ENCODE results near the gene ENPP3.
"Not testable (repeated sequence)": the region's sequence is repeated elsewhere in the genome, so short reads cannot be mapped to it uniquely, and the experiment has no call there.

DNA sequence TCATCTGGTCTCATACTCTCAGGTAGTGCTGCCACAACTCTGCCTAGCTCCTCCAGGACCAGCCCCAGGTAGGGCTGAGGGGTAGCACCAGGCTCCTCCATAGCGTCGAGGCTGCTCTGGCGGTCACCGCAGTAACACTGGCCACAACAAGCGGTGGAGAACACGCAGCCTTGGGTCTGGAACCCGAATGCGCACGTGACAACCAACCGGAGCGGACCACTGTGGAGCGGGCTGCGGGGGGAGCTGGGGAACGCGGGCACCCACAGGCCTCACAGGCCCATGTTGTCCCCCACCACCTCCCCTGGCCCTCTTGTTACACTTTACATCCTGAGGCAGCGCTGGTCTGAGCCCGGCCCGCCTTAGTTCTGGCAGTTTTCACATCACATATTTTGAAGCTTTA is 73.8 kb downstream of the ENPP3 start, which contains the start of gene CTAGE9:
- not testable (repeated sequence) for TF ChIP-seq POLR2A, CTCF, POLR2AphosphoS5 (IDR thresholded peaks at IDR 0.05)

All from stomach (tissue), 4 donors.